GM12878 (cell line): Measurements from ENCODE around the gene ATP5PO. TPM values are rescaled to one million over a fixed set of nuclear protein-coding genes. Genes with fewer than 3 reads are reported as not detected.

Experiments used
- BMI1 ChIP-seq: fragments of 450-650 bp; IDR thresholded peaks from 2 replicates; pipeline ENCODE4 v1.6.1; 2016; ENCODE audit warnings: mild to moderate bottlenecking, moderate library complexity, borderline replicate concordance
- CHD4 ChIP-seq: fragments of 200-600 bp; sonication (generic); IDR thresholded peaks from 2 replicates; pipeline ENCODE4 v1.6.1; 2016; ENCODE audit warnings: mild to moderate bottlenecking
- EP300 ChIP-seq, 2 experiments: fragments of 150-350 bp in 1 of 2; IDR thresholded peaks; 2 replicates each; pipeline ENCODE4 v1.6.1; 2011 to 2012; ENCODE audit warnings: low read depth in 2 of 2, low read length in 2 of 2, borderline replicate concordance in 1 of 2, improper control_type of control experiment in 1 of 2, inconsistent platforms in 1 of 2; ENCODE audit not compliant: control insufficient read depth in 1 of 2
- EZH2 ChIP-seq: IDR thresholded peaks from 2 replicates; pipeline ENCODE4 v1.6.1; 2012; ENCODE audit warnings: low read depth, mild to moderate bottlenecking, control low read depth, inconsistent platforms, low read length, borderline replicate concordance; ENCODE audit not compliant: control insufficient read depth
- HDGF ChIP-seq: fragments of 450-650 bp; IDR thresholded peaks from 2 replicates; pipeline ENCODE4 v1.6.1; 2016; ENCODE audit warnings: antibody characterized with exemption
- JUND ChIP-seq: IDR thresholded peaks from 2 replicates; pipeline ENCODE4 v1.6.1; 2012; ENCODE audit warnings: low read depth, mild to moderate bottlenecking, low read length, improper control_type of control experiment, moderate library complexity
- KAT2A ChIP-seq: conservative IDR thresholded peaks from 2 replicates; pipeline ENCODE4 v1.6.1; 2011; ENCODE audit warnings: low read depth, low read length; ENCODE audit not compliant: control insufficient read depth
- KLF5 ChIP-seq: fragments of 450-650 bp; IDR thresholded peaks from 2 replicates; pipeline ENCODE4 v1.6.1; 2014; ENCODE audit warnings: mild to moderate bottlenecking; ENCODE audit not compliant: partially characterized antibody
- POLR2A ChIP-seq: IDR thresholded peaks from 2 replicates; pipeline ENCODE4 v1.6.1; 2011; ENCODE audit warnings: low read depth, mild to moderate bottlenecking, low read length
- POLR2AphosphoS2 ChIP-seq: IDR thresholded peaks from 2 replicates; pipeline ENCODE4 v1.6.1; 2011; ENCODE audit warnings: low read depth, mild to moderate bottlenecking, low read length, improper control_type of control experiment, moderate library complexity
- RELA ChIP-seq: fragments of 450-650 bp; IDR thresholded peaks from 2 replicates; pipeline ENCODE4 v1.8.0; 2014; ENCODE audit warnings: borderline replicate concordance; ENCODE audit not compliant: partially characterized antibody
- SMC3 ChIP-seq: IDR thresholded peaks from 2 replicates; pipeline ENCODE4 v1.6.1; 2011; ENCODE audit warnings: low read length, improper control_type of control experiment, borderline replicate concordance
- STAT1 ChIP-seq: fragments of 450-650 bp; conservative IDR thresholded peaks from 2 replicates; pipeline ENCODE4 v1.6.1; 2014; ENCODE audit warnings: antibody characterized with exemption, mild to moderate bottlenecking
- SUZ12 ChIP-seq: fragments of 200-600 bp; sonication (generic); IDR thresholded peaks from one replicate; pipeline ENCODE4 v1.6.1; 2018; ENCODE audit warnings: antibody characterized with exemption, mild to moderate bottlenecking; ENCODE audit not compliant: unreplicated experiment
- TAF1 ChIP-seq: IDR thresholded peaks from 2 replicates; pipeline ENCODE4 v1.6.1; 2011; ENCODE audit warnings: mild to moderate bottlenecking, low read depth, low read length, borderline replicate concordance
- polyA plus RNA-seq, 11 experiments: library from polyadenylated mRNA; depleted of rRNA in 4 of 11; unstranded in 6 of 11; stranded (reverse) in 5 of 11; fragments of >200 nt; fragmentation: Nextera tagmentation in 4 of 11; fragmentation: Illumina TruSeq in 1 of 11; extraction: Ambion mirVana in 4 of 11; extraction: Trizol in 1 of 11; gene quantifications; 1 replicate in 1 of 11; 2 replicates in 10 of 11; pipeline versions ENCODE4 v1.2.1 to v1.2.3, GENCODE V29; 2011 to 2016; ENCODE audit warnings: inconsistent platforms in 2 of 11, missing spikeins in 2 of 11, low read depth in 1 of 11
- total RNA-seq, 4 experiments: library from RNA; depleted of rRNA in 3 of 4; stranded (reverse); fragments of >200 nt in 3 of 4; fragmentation: Illumina TruSeq in 1 of 4; extraction: Trizol in 1 of 4; gene quantifications; 2 replicates each; pipeline versions ENCODE4 v1.2.1 to v1.2.3, GENCODE V29; 2013 to 2021
- TF ChIP-seq, protein P1 (sequence below): IDR thresholded peaks from 2 replicates; pipeline ENCODE4 v1.6.1; 2012; ENCODE audit warnings: improper control_type of control experiment, low read depth, low read length; ENCODE audit not compliant: insufficient replicate concordance
- TF ChIP-seq, protein P2 (sequence below): fragments of 450-650 bp; IDR thresholded peaks from 2 replicates; pipeline ENCODE4 v1.6.1; 2017; ENCODE audit warnings: antibody characterized with exemption, mild to moderate bottlenecking, moderate library complexity
- TF ChIP-seq, protein P3 (sequence below): IDR thresholded peaks from 2 replicates; pipeline ENCODE4 v1.6.1; 2011; ENCODE audit warnings: low read depth, mild to moderate bottlenecking, low read length, moderate library complexity, borderline replicate concordance; ENCODE audit errors: extremely low read depth

The ATP5PO gene
- total and polyA plus RNA-seq, 10 of the 15 experiments (the other 5 are each of a cell fraction or from before 2014, with no cell fraction given): 251 to 1,656 (median 470) TPM

DNA sequence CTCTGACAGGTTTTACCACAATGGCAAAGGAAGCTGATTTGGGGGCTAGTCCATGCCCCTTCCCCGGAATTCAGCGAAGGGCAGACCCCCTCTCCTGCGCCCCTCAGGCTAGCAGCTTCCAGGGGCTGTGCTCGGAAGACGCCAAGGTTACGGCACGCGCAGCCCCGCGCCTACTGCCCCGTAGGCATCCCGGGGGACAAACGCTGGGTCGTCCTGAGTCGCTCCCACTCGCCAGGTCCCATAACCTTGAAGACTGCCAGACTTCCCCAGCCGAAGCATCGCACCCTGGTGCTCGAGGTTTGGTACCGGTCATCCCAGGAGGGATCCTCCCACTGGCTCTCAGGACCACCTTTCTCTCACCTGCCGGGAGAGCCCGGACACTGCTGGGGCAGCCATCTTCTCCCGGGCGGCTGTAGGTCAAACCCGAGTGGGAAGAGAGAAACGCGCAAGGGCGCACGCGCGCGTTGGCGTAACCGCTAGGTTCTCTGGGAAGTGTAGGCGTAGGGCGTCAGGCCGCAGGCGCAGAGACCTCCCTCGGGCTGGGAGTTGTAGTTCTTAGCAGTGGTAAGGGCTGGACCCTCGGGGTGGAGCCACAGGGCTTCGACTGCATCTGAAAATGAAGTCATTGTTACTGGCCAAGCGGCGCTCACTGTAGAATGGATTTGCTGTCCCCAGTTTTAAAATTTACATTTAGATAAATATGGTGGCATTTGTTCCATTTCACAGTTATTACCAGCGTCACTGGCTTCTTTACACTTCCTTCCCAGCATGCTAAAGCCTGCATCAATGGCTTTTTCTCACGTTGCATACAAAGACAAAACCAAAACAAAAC is at the start of gene ATP5PO (continued):
- TF ChIP-seq, protein P1, sequence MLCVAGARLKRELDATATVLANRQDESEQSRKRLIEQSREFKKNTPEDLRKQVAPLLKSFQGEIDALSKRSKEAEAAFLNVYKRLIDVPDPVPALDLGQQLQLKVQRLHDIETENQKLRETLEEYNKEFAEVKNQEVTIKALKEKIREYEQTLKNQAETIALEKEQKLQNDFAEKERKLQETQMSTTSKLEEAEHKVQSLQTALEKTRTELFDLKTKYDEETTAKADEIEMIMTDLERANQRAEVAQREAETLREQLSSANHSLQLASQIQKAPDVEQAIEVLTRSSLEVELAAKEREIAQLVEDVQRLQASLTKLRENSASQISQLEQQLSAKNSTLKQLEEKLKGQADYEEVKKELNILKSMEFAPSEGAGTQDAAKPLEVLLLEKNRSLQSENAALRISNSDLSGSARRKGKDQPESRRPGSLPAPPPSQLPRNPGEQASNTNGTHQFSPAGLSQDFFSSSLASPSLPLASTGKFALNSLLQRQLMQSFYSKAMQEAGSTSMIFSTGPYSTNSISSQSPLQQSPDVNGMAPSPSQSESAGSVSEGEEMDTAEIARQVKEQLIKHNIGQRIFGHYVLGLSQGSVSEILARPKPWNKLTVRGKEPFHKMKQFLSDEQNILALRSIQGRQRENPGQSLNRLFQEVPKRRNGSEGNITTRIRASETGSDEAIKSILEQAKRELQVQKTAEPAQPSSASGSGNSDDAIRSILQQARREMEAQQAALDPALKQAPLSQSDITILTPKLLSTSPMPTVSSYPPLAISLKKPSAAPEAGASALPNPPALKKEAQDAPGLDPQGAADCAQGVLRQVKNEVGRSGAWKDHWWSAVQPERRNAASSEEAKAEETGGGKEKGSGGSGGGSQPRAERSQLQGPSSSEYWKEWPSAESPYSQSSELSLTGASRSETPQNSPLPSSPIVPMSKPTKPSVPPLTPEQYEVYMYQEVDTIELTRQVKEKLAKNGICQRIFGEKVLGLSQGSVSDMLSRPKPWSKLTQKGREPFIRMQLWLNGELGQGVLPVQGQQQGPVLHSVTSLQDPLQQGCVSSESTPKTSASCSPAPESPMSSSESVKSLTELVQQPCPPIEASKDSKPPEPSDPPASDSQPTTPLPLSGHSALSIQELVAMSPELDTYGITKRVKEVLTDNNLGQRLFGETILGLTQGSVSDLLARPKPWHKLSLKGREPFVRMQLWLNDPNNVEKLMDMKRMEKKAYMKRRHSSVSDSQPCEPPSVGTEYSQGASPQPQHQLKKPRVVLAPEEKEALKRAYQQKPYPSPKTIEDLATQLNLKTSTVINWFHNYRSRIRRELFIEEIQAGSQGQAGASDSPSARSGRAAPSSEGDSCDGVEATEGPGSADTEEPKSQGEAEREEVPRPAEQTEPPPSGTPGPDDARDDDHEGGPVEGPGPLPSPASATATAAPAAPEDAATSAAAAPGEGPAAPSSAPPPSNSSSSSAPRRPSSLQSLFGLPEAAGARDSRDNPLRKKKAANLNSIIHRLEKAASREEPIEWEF: no peak
- TF ChIP-seq, protein P2, sequence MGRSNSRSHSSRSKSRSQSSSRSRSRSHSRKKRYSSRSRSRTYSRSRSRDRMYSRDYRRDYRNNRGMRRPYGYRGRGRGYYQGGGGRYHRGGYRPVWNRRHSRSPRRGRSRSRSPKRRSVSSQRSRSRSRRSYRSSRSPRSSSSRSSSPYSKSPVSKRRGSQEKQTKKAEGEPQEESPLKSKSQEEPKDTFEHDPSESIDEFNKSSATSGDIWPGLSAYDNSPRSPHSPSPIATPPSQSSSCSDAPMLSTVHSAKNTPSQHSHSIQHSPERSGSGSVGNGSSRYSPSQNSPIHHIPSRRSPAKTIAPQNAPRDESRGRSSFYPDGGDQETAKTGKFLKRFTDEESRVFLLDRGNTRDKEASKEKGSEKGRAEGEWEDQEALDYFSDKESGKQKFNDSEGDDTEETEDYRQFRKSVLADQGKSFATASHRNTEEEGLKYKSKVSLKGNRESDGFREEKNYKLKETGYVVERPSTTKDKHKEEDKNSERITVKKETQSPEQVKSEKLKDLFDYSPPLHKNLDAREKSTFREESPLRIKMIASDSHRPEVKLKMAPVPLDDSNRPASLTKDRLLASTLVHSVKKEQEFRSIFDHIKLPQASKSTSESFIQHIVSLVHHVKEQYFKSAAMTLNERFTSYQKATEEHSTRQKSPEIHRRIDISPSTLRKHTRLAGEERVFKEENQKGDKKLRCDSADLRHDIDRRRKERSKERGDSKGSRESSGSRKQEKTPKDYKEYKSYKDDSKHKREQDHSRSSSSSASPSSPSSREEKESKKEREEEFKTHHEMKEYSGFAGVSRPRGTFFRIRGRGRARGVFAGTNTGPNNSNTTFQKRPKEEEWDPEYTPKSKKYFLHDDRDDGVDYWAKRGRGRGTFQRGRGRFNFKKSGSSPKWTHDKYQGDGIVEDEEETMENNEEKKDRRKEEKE: no peak
- TF ChIP-seq STAT1 (peak; percentile 93; the same call in 1 of the 2 replicates), POLR2AphosphoS2 (peak; percentile 94), SUZ12 (no peak), SMC3 (no peak), RELA (peak; percentile 82), KAT2A (no peak), TAF1 (peak; percentile 87; the same call in 1 of the 2 replicates), EP300 (IDR thresholded peaks at IDR 0.05; ENCODE audit: borderline replicate concordance in 1 of 2, control insufficient read depth in 1 of 2, low read depth in 2 of 2, low read length in 2 of 2) (no peak), CHD4 (no peak), EZH2 (no peak), HDGF (no peak), JUND (no peak), POLR2A (peak; percentile 97), BMI1 (no peak), KLF5 (peak; percentile 61)
- TF ChIP-seq, protein P3, sequence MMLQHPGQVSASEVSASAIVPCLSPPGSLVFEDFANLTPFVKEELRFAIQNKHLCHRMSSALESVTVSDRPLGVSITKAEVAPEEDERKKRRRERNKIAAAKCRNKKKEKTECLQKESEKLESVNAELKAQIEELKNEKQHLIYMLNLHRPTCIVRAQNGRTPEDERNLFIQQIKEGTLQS: peak; percentile 52; the same call in 1 of the 2 replicates
